ENCODE results near the gene UQCRC2. TPM values are rescaled to one million over a fixed set of nuclear protein-coding genes. Genes with fewer than 3 reads are reported as not detected.

The UQCRC2 gene
- total RNA-seq, 4 donors from 2014 or later: 163 to 198 (median 177) TPM

DNA sequence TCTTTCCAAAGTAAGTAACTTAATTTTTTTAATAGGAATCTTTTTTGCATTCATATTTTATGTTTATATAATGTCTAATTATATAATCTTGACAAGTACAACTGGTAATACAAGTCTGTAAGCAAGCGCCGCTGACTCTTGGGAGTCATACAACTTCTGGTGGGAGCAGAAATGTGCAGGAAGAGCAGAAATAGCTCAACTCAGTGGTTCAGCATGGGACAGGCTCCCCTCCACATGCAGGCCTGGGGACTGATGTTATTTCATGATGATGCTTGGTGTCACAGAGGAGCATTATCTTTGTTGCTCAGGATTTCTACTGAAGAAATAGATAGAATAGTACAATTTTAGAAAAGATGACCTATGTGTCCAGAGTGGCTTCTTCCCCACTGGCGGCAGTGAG, 10.7 kb downstream of the UQCRC2 start:
- no peak overlapping the region for H3K27ac ChIP-seq
- WGBS, 2 donors (ENCODE audit: low coverage in 1 of 2): 67 to 93% methylated on average over 3 of the region's 3 CpGs
- no peak overlapping the region for H3K4me3 ChIP-seq
- peaks cover 20 to 99% of the 10 kb centered on the region in 2 donors for H3K36me3 ChIP-seq
- no peaks in the 10 kb centered on the region for H3K4me1 ChIP-seq
- TF ChIP-seq POLR2A (IDR thresholded peaks at IDR 0.05) (no peak), POLR2AphosphoS5 (IDR thresholded peaks at IDR 0.05) (no peak), EP300 (IDR thresholded peaks at IDR 0.05) (no peak)
- TF ChIP-seq, protein P1, sequence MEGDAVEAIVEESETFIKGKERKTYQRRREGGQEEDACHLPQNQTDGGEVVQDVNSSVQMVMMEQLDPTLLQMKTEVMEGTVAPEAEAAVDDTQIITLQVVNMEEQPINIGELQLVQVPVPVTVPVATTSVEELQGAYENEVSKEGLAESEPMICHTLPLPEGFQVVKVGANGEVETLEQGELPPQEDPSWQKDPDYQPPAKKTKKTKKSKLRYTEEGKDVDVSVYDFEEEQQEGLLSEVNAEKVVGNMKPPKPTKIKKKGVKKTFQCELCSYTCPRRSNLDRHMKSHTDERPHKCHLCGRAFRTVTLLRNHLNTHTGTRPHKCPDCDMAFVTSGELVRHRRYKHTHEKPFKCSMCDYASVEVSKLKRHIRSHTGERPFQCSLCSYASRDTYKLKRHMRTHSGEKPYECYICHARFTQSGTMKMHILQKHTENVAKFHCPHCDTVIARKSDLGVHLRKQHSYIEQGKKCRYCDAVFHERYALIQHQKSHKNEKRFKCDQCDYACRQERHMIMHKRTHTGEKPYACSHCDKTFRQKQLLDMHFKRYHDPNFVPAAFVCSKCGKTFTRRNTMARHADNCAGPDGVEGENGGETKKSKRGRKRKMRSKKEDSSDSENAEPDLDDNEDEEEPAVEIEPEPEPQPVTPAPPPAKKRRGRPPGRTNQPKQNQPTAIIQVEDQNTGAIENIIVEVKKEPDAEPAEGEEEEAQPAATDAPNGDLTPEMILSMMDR (IDR thresholded peaks at IDR 0.05): no peak
- H3K9me3 ChIP-seq: no peaks in the 10 kb centered on the region
- no peaks in the 10 kb centered on the region for H3K27me3 ChIP-seq
- no peak for ATAC-seq

DNA sequence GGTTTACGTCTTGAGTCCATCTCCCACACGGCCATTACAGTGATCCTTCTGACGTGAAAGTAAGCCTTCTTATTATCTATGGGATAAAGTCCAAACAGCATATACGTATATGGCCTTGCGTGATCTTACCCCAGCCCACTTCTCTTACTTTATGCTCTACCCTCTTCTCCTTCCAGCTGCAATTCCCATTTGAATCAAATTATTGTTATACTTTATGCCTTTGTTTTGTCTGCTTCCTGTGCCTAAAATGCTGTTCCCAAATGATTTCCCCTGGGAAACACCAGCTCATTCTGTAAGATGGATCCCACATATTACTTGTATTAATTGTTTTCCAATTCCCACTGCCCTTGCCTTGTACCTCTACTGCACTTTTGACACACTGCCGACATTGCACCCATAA, 11.2 kb downstream of the UQCRC2 start:
- no peak overlapping the region for H3K27ac ChIP-seq
- no peaks in the 10 kb centered on the region for H3K9me3 ChIP-seq
- ATAC-seq: no peak
- H3K4me3 ChIP-seq: no peak overlapping the region
- H3K36me3 ChIP-seq: peaks cover 20 to 99% of the 10 kb centered on the region in 2 donors
- H3K4me1 ChIP-seq: no peaks in the 10 kb centered on the region
- WGBS, 2 donors (ENCODE audit: low coverage in 1 of 2): 78 to 85% methylated on average over 4 to 6 of the region's 6 CpGs
- H3K27me3 ChIP-seq: no peaks in the 10 kb centered on the region
- no peak for TF ChIP-seq POLR2AphosphoS5 (IDR thresholded peaks at IDR 0.05)
- no peak for TF ChIP-seq EP300 (IDR thresholded peaks at IDR 0.05)
- no peak for TF ChIP-seq POLR2A (IDR thresholded peaks at IDR 0.05)

DNA sequence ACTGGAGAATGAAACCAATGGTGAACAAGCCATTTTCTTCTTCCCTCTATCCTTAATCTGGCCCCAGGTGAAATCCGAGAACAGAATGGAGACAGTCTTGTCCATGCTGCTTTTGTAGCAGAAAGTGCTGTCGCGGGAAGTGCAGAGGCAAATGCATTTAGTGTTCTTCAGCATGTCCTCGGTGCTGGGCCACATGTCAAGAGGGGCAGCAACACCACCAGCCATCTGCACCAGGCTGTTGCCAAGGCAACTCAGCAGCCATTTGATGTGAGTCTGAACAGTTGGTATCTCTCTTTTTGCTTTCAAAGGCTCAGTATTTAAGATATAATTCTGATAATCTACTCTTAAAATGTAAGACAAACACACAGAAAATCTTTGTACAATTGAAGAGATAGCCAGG, 18.7 kb downstream of the UQCRC2 start:
- no peak for ATAC-seq
- 80 to 90% methylated on average over 4 of the region's 4 CpGs for WGBS, 2 donors (ENCODE audit: low coverage in 1 of 2)
- Histone ChIP-seq H3K27me3 (no peaks in the 10 kb centered on the region), H3K27ac (no peak overlapping the region), H3K4me3 (no peak overlapping the region), H3K36me3 (peaks cover 16 to 100% of the 10 kb centered on the region in 2 donors), H3K9me3 (no peaks in the 10 kb centered on the region), H3K4me1 (no peaks in the 10 kb centered on the region)
- no peak for TF ChIP-seq EP300 (IDR thresholded peaks at IDR 0.05)
- TF ChIP-seq, protein P1 (IDR thresholded peaks at IDR 0.05): no peak
- TF ChIP-seq POLR2AphosphoS5 (IDR thresholded peaks at IDR 0.05): no peak
- no peak for TF ChIP-seq POLR2A (IDR thresholded peaks at IDR 0.05)

DNA sequence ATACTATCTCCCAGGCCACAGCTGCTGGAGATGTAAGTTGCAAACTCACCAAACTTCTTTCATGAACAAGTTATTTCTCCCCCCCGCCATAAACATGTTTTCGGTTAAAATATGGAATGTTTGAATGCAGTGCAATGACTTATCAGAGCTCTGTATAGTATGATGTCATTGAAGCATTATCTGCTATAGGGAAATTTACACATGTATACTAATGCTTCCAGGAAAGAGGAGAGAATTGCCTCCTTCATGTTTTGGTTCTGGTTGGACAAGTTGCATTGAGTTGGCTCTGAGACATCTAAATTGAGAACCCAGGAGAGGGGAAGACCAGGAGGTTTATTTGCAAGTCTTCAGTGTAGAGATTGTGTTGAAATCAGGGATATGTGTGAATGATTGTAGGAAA, 20.8 kb downstream of the UQCRC2 start:
- 80 to 100% methylated on average over 2 of the region's 2 CpGs for WGBS, 2 donors (ENCODE audit: low coverage in 1 of 2)
- H3K27ac ChIP-seq: no peak overlapping the region
- no peaks in the 10 kb centered on the region for H3K4me1 ChIP-seq
- ATAC-seq: no peak
- H3K9me3 ChIP-seq: no peaks in the 10 kb centered on the region
- H3K4me3 ChIP-seq: no peak overlapping the region
- no peaks in the 10 kb centered on the region for H3K27me3 ChIP-seq
- H3K36me3 ChIP-seq: peaks cover 16 to 100% of the 10 kb centered on the region in 2 donors
- TF ChIP-seq EP300 (IDR thresholded peaks at IDR 0.05) (no peak), POLR2AphosphoS5 (IDR thresholded peaks at IDR 0.05) (no peak), POLR2A (IDR thresholded peaks at IDR 0.05) (no peak)
- TF ChIP-seq, protein P1 (IDR thresholded peaks at IDR 0.05): no peak

DNA sequence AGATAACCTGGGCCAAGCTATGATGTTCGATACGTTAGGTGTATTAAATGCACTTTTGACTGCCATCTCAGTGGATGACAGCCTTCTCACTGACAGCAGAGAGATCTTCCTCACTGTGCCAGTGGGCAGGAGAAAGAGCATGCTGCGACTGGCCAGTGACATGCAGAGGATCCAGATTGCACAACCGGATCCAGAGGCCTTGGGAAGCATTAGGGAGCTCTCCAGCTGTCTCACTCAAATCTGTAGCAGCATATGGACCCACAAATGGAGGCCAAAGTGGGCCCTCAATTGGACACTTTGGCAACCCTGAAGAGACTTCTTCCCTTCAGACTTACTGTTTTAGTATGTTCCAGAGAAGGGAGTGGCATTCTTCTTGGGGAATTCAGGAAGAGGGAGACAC, 26.9 kb downstream of the UQCRC2 start:
- H3K36me3 ChIP-seq: peaks cover 18 to 100% of the 10 kb centered on the region in 2 donors

More for the DNA sequence above, 26.9 kb downstream of the UQCRC2 start:
- Histone ChIP-seq H3K27ac (no peak overlapping the region), H3K4me1 (no peaks in the 10 kb centered on the region), H3K4me3 (no peak overlapping the region), H3K27me3 (no peaks in the 10 kb centered on the region), H3K9me3 (no peaks in the 10 kb centered on the region)
- 87 to 89% methylated on average over 2 to 4 of the region's 4 CpGs for WGBS, 2 donors (ENCODE audit: low coverage in 1 of 2)
- TF ChIP-seq POLR2A (IDR thresholded peaks at IDR 0.05) (no peak), EP300 (IDR thresholded peaks at IDR 0.05) (no peak), POLR2AphosphoS5 (IDR thresholded peaks at IDR 0.05) (no peak)
- TF ChIP-seq, protein P1 (IDR thresholded peaks at IDR 0.05): no peak
- no peak for ATAC-seq
